DMS79 (cell line): ENCODE data around the gene EMSY.

Source experiments
- DNase-seq: peaks from one replicate; lab custom pipeline; 2025; lab: John Stamatoyannopoulos, UW

The EMSY gene

DNA sequence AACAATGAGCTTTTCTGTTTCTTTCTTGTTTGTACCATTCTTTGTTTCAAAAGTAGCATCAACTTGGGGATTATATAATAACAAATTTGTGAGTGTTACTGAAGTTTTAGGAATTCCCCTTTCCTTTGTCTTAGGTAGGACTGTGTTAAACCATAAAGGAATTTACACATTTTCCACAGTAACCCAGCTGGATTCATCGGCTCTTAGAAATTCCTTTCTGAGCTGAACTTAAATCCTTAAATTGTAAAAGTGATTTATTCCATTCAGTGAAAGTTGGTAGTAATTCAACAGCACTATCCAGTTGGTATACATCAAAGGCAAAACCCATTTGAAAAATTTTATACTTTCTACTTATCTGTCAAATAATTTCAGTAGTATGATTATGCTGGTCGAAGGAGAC lies 11.8 kb downstream of the EMSY start:
- DNase-seq = no peak

DNA sequence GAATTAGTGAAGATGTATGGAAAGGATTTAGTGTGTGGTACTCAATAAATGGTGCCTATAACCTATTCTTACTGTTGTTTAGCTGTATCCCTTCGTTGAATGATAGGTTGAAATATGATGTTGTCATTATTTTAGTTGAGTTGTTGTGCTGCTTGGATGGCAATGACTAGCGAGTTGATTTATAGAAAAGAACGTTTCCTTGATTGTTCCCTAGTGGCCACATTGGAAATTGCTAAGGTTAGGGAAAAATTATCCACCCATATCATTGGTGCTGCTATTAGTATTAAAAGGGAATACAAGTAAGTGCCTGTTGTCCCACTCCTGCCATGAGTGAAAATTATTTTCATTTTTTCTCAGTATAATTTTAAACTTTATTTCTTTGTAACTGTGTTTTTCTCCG lies 14.5 kb downstream of the EMSY start:
- DNase-seq = no peak

DNA sequence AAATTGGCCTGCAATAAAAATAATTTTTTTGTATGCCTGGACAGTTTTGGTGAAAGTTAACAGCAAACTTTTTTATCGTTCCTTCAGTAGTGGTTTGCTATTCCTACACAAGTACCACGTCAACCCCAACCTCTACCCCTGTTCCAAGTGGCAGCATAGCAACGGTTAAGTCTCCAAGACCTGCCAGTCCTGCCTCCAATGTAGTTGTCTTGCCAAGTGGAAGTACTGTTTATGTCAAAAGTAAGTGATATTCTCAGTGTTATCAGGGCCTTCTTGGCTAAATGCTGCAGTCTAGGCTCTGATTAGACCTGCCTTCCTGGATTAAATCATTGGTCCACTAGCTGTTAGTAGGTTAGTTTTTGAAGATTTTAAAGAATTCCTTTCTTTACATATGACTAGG lies 15.0 kb downstream of the EMSY start:
- DNase-seq = no peak

DNA sequence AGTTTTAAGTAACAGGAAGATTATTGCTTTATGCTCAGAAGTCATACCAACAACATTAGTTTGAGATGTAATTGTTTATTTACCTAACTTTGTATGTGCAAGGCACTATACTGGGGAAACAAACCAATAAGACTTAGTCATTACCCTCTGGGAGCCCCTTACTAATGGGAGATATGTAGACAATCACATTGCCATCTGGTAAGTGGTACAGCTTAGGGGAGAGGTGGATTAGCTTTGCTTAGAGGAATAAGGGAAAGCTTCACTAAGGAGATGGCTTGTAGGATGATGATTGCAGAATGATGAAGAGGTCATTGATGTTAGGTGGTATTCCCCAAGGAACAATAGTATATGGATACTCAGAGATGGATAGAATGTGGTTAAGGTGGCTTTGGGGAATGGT lies 17.5 kb downstream of the EMSY start:
- no peak for DNase-seq

DNA sequence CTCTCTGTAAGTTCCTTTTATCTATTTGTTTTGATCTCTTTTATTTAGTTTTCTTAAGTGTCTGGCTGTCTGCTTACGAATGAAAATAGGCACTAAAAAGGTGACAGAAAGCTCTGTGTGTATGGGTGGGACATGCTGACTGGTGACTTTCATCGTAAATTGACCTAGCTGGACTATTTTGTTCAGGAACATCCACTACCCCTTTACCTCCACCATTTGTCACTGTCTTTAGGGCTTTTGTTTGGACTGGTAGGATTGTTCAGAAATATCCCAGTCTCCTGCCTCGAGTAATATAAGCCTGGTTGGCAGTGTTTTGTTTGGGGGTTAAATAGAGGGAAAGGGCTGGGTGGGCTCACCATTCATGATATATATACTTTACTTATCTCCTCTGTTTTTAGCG lies 20.9 kb downstream of the EMSY start:
- no peak for DNase-seq

DNA sequence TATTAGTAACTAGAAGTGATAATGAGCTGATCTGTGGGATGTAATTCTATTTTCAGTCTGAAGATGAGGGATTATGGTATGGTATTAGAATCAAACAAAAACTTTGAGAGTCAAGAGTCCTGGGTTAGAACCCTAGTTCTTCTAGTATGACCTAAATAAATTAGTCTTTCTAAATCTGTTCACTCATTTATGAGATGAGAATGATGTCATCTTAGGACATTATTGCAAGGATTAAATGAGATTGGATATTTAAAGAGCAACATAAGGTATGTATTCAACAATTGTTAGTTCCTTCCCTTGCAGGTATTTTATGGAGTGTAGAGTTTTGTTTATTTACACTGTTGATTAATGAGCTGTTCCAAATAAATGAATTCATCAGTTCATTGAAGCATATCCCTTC lies 21.8 kb downstream of the EMSY start:
- no peak for DNase-seq

DNA sequence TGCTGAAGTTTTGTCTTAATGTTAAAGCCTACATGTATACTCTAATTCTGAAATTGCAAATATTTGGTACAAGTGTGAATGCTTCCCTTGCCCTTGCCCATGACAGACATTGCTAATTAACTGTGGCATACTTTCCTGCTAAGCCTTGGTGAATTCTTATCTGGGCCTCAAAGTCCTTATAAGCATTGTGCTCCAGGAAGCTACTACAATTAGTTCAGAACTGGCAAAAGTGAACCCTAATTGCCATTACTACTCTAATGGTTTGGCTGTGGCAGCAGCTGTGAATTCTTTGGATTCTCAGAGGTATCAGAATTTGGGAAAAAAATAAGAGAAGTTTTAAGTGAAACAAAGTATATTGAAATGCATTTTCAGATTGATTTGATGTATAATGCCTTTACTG lies 24.3 kb downstream of the EMSY start:
- DNase-seq = no peak

DNA sequence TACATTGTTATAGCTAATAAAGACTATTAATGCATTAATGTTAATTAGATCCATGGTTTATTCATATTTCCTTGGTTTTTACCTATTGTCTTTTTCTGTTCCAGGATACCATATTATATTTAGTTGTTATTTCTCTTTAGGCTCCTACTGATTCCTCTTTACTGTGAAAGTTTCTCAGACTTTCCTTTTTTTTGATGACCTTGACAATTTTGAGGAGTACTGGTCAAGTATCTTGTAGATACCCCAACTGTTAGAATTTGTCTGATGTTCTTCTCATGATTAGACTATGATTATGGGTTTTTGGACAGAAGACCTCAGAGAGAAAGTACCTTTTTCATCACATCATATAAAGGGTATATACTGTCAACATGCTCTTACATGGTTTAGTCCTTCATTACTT lies 26.6 kb downstream of the EMSY start:
- DNase-seq = no peak

DNA sequence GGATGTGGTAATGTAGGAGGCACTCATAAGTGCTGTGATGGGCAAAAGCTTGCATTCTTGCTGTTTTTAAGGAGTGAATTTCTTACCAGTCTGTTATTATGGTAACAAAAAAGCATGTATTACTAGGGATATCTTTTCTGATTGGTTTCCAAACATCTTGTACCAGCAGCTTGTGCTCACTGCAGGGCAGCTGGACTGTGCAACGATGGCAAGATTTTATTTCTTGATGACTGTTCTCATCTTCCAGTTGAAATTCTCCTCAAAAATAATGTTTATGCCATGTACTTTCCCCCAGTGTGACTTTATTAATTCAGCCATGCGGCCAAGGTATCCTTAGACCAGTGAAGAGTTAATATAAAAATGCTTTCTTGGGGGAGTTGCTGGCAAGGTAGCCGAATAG lies 35.4 kb downstream of the EMSY start:
- no peak for DNase-seq

DNA sequence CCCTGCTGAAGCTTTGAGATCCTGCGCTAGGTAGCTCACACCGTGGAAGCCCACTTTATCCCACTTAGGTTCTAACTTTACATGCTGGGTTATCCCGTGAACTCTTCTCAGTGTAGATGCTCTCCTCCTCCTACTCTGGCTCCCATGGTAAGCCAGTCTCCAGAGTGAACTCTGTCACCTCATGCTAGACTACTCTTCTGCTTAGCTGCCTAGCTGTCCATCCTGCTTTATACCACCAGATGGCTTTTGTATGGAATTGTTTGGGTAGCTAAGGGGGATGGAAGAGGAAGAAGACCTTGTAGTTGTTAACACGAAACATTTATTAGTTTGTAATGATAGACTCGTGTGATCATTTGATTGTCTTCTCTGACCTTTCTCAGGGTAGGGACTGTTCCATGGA lies 46.8 kb downstream of the EMSY start:
- DNase-seq = no peak

DNA sequence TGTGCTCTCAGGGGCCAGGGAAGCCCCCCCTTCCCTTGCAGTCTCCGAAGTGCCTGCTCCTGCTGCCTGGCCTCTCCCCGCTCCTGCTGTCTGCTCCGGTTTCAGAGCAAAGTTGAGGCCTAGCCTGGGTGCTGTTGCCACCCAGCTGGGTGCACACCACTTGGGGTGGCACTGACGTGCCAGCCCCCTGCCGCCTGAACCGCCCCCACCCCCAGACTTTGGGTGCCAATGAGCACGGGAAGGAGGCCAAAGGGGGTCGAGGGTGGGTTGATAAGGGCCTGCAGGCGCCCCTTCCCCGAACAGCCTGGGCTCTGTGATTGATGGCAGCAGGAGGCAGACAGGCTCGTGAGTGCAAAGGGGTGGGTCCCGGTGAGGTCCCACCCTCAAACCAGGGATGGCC lies 48.2 kb downstream of the EMSY start:
- no peak for DNase-seq

DNA sequence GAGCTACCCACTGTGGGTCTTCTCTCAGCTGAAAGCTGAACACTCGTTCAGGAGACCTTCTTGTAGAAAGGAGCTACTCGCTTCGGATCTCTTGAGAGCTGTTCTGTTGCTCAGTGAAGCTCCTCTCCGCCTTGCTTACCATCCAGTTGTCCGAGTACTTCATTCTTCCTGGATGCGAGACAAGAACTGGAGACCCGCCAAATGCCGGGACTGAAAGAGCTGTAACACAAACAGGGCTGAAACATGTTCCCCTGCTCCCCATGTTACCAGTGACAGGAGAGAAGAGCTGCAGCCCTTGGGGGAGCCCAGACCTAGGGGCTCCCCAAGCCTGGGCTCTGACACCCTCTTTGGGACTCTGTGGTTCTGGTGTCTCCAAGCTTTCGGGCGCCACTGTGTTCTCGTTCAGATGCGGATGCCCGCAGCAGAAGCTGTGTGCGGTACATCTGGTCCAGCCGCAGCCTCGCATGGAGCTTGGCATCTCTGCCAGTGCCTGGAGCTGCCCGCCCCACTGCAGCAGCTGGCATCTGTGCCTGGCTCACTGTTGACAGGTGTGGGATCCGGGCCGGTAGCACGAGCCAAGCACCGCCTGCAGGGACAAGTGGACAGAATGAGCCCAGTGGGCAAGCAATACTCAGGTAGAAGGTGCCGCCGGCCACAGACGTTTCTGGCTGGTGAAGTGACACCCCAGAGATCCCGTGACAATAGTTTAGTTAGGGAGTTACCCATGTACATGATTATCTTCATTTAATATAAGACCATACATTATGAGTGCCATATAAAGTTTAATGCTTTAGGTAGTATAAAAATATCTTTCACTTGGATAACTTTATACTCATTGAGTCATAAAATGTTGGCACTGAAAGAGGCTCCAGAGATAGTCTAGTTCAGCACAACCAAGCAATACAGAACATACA lies 49.1 kb downstream of the EMSY start:
- DNase-seq = no peak

DNA sequence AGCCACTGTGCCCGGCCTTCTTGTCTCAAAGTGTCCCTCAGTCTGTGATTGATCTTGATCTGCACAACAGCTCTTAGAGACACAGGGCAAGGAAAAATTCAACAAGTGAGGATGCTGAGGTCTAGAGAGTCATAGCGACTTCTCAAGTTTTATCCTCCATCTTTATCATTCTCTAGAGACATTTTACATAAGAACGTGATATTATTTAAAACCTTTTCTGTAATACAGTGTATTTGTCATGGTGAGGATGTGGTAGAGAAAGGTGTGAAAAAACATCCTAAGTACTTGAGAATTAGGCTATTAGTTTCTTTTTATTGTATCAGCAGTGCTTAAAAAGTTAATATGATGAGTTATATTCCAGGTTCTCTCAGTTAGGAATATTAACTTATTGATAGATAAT lies 50.2 kb downstream of the EMSY start:
- no peak for DNase-seq

DNA sequence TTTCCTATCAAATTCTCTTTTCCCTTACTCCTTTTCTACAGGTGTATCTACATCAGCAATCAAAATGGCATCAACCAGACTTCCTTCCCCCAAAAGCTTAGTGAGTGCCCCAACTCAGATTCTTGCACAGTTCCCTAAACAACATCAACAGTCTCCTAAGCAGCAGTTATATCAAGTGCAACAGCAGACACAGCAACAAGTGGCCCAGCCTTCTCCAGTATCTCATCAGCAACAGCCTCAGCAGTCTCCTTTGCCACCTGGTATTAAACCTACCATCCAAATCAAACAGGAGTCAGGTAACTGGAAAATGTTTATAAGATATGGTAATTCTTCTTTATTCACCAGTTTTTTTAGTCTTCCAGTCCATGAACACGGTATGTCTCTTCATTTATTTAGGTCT lies 51.4 kb downstream of the EMSY start:
- no peak for DNase-seq

DNA sequence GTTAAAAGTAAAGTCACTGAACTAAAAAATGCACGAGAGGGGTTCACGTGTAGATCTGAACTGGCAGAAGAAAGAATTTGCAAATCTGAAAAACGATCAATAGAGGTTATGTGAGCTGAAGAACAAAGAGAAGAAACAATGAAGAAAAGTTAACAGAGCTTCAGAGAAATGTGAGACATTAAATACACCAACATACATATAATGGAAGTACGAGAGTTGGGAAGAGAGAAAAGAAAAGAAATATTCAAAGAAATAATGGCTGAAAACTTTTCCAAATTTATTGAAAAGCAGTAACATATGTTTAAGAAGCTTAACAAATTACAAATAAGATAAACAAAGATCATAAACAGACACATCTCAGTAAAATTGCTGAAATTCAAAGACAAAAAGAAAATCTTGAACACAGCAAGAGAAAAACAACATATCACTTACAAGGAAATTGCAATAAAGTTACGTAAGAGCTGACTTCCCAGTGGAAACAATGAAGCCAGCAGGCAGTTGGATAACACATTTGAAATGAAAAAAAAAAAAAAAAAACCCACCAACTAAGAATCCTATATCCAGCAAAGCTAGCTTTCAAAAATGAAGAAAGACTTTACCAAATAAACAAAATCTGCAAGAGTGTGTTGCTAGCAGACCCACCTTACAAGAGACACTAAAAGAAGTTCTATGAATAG lies 56.8 kb downstream of the EMSY start:
- DNase-seq = no peak

DNA sequence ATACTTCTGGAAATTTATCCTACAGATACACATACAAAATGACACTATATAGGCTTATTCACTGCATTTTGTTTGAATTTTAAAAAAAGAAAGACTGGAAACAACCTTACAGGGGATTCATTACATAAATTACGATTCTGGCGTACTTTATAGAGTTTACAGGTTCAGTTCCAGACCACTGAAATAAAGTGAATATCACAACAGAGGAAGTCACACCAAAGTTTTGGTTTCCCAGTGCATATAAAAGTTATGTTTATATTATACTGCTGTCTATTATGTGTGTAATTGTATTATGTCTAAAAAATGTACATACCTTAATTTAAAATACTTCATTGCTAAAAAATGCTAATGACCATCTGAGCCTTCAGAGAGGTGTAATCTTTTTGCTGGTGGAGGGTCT lies 62.0 kb downstream of the EMSY start:
- DNase-seq = no peak

DNA sequence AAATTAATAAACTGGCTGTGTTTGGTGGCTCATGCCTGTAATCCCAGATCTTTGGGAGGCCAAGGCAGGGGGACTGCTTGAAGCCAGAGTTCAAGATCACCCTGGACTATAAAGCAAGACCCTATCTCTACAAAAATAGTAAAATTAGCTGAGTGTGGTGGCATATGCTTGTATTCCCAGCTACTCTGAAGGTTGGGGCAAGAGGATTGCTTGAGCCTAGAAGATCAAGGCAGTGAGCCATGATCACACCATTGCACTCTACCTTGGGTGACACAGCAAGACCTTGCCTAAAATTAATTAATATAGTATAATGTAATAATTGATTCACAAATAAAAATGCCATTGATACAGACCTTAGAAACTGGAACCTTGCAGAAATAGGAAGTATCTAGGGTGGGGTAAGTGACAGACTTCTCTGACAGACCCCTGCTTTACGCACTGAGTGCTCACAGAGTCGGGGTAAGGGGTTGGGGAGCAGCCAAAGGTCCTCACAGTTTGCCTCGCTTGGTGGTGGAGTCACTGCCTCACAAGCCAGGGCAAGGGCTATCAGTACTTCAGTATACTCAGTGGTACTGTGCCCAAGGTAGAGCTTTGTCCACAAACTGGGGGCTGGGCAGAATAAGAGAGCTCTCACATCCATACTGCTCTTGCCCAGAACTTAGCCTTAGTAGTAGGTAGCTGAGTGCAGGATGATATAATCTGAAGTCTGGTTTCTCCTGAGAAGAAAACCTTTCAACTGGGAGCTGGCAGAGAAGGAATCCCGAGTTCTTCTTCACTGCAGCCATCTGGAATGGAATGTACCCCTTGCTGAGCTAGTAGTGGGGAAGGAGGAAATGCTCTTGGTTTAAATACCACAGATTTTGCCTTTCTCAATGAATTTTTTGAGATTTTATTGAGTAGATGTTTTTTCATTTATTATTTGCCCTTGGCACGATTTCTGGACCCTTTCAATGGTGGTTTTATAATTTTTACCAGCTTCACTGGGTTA lies 65.5 kb downstream of the EMSY start:
- no peak for DNase-seq

DNA sequence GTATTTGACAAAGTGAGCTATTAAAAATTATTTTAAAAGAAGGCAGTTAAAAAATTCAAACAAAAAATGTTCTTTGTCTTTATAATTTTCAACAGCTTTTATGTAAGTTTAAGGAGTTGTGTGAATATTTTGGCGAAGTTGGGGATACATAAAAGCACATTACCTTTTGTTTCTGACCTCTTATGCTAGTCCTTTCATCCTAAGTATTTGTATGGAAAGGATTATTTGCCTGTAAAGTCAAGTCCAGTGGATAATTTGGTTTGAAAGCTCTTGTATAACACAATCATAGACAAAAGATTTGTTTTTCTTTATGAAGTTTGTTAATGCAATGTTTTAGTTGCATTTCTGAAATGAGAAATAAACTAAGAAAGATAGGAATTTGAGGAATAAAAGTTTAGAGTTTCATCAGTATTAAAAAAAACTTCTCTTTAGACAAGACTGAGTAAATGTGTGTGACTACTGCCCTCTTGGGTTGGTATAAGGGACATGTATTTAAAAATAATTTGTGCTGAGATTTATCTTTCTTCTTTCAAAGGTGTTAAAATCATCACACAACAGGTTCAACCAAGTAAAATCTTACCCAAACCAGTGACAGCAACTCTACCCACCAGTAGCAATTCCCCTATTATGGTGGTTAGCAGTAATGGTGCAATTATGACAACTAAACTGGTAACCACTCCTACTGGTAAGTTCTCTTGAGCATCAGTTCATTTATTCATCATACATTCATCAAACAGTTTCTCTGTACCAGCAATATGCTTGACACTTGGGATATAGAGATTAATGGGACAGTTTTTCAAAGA lies 68.2 kb downstream of the EMSY start:
- no peak for DNase-seq

DNA sequence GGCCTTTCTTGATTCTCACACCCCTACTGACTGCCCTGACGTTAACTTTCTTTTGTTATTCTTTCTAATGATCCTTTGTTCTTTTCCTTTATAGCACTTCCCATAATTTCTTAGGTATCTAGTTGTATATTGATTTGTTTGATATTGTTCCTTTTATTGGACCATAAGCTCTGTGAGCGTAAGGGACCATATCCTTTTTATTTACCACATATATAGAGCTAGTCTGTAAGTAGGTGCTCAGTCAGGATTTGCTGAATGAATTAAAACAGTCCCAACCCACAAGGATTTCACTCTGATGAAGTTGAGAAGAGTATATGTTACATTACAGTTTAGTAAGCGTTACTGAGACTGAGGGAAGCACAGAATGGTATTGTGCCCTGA lies 68.8 kb downstream of the EMSY start:
- no peak for DNase-seq

DNA sequence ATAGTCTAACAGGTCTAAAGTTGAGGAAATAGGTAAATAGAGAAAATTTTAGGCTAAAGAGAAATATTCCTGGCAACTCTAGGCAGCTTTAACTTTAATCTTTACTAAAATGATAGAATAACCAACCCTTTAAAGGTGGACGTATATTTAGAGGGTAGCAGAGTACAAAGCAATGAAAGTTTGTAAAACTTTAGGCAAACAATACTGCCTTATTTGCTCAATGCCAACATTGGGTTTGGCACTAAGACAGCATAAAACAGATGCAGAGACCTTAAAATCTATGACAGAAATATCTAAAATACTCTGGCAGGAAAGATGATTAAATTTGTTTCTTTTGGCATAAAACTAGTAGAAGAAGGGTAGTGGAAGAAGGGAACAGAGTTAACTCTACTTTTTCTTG lies 70.7 kb downstream of the EMSY start:
- DNase-seq = no peak

DNA sequence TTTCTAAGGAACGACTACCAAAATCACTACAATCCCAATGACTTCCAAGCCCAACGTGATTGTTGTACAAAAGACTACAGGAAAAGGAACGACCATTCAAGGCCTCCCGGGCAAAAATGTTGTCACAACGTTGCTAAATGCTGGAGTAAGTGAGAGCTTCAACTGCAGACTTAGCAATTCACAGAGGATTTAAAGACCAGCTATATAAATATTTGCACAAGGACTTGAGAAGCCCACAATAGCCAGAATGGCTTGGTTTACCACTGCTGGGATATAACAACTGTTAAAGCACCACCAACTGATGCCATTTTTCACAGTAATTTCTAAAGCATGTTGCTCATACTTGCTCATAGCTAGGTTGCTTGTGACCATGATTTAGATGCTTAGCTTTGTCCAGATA lies 78.3 kb downstream of the EMSY start:
- peak; percentile 2 for DNase-seq
